Astrocyte (in vitro differentiated cells and primary cell): Measurements from ENCODE around the gene TMC1.

Experiments used
- EZH2 ChIP-seq: IDR thresholded peaks from 2 replicates; pipeline ENCODE4 v1.6.1; 2012; ENCODE audit warnings: mild to moderate bottlenecking, low read length, inconsistent platforms; ENCODE audit not compliant: insufficient read depth
- TF ChIP-seq, protein P1 (sequence below): IDR thresholded peaks from 2 replicates; pipeline ENCODE4 v1.5.1; 2011; ENCODE audit warnings: low read depth, mild to moderate bottlenecking, inconsistent platforms, low read length, moderate library complexity; ENCODE audit not compliant: insufficient read depth

DNA sequence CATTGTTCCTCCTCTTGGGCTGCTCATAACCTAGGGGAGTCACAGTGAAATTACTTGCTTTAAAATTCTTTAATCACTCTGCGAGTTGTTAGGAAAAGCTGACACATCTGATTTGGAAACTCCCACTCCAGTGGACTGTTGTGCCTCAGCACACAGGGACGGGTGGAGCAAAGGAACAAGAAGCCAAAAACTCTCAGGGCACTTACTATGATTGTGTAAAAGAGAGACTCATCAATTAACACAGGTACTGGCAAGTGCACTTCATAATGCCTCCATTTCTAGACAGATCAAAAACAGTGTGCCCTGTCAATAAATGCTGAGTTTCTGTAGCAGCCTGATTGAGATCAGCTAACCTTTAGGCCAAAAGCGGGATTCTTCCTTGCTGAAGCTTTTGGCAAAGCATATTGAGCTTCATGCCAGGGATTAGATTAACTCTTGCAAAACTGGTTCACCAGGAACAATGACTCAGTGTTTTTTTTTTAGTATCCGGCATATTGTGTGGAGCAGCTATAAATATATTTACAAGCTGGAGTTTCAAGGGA lies 55.9 kb downstream of the TMC1 start:
- TF ChIP-seq, protein P1, sequence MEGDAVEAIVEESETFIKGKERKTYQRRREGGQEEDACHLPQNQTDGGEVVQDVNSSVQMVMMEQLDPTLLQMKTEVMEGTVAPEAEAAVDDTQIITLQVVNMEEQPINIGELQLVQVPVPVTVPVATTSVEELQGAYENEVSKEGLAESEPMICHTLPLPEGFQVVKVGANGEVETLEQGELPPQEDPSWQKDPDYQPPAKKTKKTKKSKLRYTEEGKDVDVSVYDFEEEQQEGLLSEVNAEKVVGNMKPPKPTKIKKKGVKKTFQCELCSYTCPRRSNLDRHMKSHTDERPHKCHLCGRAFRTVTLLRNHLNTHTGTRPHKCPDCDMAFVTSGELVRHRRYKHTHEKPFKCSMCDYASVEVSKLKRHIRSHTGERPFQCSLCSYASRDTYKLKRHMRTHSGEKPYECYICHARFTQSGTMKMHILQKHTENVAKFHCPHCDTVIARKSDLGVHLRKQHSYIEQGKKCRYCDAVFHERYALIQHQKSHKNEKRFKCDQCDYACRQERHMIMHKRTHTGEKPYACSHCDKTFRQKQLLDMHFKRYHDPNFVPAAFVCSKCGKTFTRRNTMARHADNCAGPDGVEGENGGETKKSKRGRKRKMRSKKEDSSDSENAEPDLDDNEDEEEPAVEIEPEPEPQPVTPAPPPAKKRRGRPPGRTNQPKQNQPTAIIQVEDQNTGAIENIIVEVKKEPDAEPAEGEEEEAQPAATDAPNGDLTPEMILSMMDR: no peak
- no peak for TF ChIP-seq EZH2
